ENCODE data around the gene MISP.

Gene MISP

GRCh38 chr19:796692-797527 is 46.0 kb downstream of the MISP start, which contains the start of gene PTBP1:
Gene PTBP1, plus strand, starts transcription at chr19:797452. Its CDS starts 46 bp downstream, at chr19:797498.
- DNase-seq (ENCODE audit: low spot score) = peak; percentile 100

- peak; percentile 86 for DNase-seq (ENCODE audit: low spot score)
These were observed 46.9 kb downstream of the MISP start for GRCh38 chr19:797528-798414.

- DNase-seq (ENCODE audit: low spot score) = peak; percentile 32
These were observed 47.6 kb downstream of the MISP start for GRCh38 chr19:798415-799075.

GRCh38 chr19:799076-799881 is 48.4 kb downstream of the MISP start:
- DNase-seq (ENCODE audit: low spot score) = peak; percentile 27

GRCh38 chr19:800360-801029 is 49.6 kb downstream of the MISP start:
- no peak for DNase-seq (ENCODE audit: low spot score)

- DNase-seq (ENCODE audit: low spot score) = peak; percentile 31
These were observed 50.3 kb downstream of the MISP start for GRCh38 chr19:801030-801860.

GRCh38 chr19:801861-802497 is 51.1 kb downstream of the MISP start:
- DNase-seq (ENCODE audit: low spot score) = no peak

- no peak for DNase-seq (ENCODE audit: low spot score)
These were observed 51.7 kb downstream of the MISP start for GRCh38 chr19:802498-803098.

GRCh38 chr19:803099-803561 is 52.2 kb downstream of the MISP start:
- no peak for DNase-seq (ENCODE audit: low spot score)

- DNase-seq (ENCODE audit: low spot score) = no peak
These were observed 52.9 kb downstream of the MISP start for GRCh38 chr19:803686-804418.

GRCh38 chr19:804419-805165 is 53.7 kb downstream of the MISP start:
- DNase-seq (ENCODE audit: low spot score) = no peak

GRCh38 chr19:805166-805551 is 54.2 kb downstream of the MISP start:
- no peak for DNase-seq (ENCODE audit: low spot score)

- no peak for DNase-seq (ENCODE audit: low spot score)
These were observed 55.0 kb downstream of the MISP start for GRCh38 chr19:805600-806550.

GRCh38 chr19:806815-807421 is 56.0 kb downstream of the MISP start:
- DNase-seq (ENCODE audit: low spot score) = no peak

GRCh38 chr19:807627-808422 is 56.9 kb downstream of the MISP start:
- DNase-seq (ENCODE audit: low spot score) = no peak

All from hematopoietic multipotent progenitor cell treated with erythropoietin and hydrocortisone succinate and interleukin-3 and kit ligand, for 15 days (in vitro differentiated cells).